ENCODE measurements around the gene PALLD.

GRCh38 chr4:168507178-168507815, 10.4 kb downstream of the PALLD start:
- no peak for TF ChIP-seq POLR2A (IDR thresholded peaks at IDR 0.05; ENCODE audit: low read depth, low read length)
- TF ChIP-seq POLR2AphosphoS5 (IDR thresholded peaks at IDR 0.05; ENCODE audit: low read depth, low read length): no peak
- TF ChIP-seq TAF1 (IDR thresholded peaks at IDR 0.05; ENCODE audit: low read depth, low read length): no peak

Data from GM12891 (cell line).